HG03354 (cell line): ENCODE results near the gene SPOCK1.

Experiments used
- ATAC-seq: cut with Tn5 transposase; IDR thresholded peaks from one replicate; pipeline ENCODE4 v1.9.1; 2021; ENCODE audit warnings: mild to moderate bottlenecking; ENCODE audit not compliant: unreplicated experiment, poor library complexity, severe bottlenecking

The SPOCK1 gene

DNA sequence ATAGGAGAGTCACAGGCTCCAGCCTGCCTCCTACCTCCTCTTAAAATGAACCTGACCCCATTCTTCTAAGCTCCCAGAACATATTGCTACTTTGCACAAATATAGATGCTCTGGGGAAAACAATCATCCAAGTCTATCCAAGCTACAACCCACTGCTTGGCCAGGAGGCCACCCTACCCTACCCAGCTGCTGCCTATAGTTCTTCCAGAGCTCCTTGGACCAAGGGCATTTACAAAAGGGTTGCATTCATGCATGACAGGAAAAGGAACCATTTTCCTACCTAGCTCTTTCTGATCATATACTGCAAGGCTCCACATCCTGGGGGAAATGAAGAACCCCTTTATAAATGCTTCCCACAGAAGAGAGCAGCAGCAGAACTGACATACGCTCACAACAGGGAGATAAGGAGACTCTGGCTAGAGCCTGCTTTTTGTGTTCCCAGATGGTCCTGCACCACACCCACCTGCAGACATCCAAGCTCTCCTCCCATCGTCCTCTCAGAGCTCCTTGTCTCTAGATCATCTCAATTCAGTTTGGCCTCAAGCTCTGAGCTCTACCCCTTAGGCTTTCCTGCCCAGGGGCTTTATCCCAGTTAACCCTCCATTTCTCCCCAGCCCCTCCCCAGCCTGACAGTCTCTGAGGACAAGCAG, 185.5 kb downstream of the SPOCK1 start:
- ATAC-seq, result no peak

DNA sequence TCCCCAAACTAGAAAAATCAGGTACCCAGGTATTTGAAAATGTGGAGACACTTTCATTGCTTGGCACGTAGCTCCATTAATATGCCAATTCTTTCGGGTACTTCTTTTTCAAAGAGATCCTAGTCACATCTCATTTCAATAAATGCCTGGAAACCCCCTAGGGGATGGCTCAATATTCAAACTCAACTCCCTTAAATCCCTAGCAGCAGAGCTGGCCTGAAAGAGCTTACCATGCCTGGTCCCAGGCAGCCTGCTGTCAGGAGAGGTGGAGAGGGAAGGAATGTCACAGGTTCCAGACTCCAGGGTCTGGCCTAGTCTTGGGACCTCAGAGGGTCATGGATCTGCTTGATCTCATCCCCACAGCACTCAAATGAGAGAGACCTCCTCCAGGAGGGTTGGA, 187.1 kb downstream of the SPOCK1 start:
- no peak for ATAC-seq

GRCh38 chr5:137310051-137310730, 188.9 kb downstream of the SPOCK1 start:
- no peak for ATAC-seq

- no peak for ATAC-seq
Observed at GRCh38 chr5:137309290-137309689, 189.8 kb downstream of the SPOCK1 start.

GRCh38 chr5:137308311-137308710, 190.8 kb downstream of the SPOCK1 start:
- ATAC-seq, result no peak

DNA sequence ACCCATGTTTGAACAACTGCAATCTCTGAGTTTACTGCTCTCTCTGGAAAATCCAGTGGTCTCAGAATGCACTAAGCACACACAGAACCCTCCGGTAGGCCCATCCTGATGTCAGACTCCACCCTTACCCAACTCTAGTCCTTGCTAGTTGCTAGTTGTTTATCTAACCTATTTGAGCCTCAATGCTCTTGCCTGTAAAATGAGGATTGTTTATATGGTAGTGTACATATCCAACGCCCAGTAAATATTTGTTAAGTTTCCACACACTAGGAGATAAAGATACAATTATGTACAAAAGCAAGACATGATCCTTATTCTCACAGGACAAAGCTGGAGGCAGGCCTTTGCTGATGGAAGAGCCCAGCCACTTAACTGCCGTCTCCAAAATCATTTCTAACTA, 192.2 kb downstream of the SPOCK1 start:
- no peak for ATAC-seq

DNA sequence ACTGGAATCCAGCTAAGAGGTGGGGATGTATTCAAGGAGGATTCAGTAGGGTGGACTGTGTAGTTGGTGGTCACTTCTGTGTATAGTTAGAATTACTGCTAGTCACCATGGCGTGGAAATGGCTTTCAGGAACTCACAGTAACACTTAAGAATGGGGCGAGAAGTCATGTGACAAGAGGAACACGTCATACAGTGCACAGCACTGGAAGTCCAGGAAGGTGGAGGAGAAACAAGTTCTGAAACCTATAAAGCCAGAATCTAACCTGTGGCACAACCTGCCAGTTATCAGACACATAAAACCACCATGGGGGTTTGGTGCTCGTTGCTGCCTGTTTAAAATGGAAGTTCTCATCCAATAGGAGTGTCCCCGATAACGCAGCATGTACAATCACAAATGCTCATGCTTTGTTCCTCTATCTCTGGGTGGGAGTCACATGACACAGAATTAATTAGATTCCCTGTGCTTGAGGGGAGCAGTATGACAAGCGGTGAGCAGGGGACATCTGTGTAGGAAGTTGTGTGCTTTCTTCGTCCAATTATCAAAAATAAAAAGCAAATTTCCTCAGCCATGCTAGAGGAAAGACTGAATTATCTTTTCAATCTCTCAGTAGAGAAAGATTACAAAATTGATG, 193.0 kb downstream of the SPOCK1 start:
- no peak for ATAC-seq

DNA sequence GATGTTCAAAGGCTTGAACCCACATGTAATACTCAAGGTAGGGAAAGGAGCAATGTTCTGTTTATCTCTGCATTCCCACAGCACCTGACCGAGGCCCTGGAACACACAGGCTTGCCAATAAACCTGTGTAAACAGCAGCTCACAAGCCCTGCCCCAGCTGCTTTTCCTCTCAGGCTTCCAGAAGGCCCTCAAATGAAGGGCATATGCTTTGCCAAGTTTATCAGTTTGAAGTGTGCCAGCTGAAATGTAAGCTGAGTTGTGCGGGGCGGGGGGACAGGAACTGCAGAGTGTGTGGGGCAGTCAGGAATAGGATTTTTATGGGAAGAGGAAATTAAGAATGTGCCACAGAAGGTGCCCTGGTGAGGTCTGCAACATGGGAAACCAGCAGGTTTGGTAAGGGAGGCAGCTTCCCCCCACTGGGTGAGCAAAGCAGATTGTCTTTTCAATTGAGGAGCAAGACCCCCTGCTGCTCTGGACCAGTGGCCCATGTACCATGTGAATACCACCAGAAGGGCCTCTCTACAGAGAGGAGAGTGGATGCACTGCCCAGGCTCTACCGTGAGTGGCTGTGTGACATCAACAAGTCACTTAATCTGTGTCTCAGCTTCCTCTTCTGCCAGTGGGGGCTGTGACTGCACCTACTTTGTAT, 194.8 kb downstream of the SPOCK1 start:
- no peak for ATAC-seq

DNA sequence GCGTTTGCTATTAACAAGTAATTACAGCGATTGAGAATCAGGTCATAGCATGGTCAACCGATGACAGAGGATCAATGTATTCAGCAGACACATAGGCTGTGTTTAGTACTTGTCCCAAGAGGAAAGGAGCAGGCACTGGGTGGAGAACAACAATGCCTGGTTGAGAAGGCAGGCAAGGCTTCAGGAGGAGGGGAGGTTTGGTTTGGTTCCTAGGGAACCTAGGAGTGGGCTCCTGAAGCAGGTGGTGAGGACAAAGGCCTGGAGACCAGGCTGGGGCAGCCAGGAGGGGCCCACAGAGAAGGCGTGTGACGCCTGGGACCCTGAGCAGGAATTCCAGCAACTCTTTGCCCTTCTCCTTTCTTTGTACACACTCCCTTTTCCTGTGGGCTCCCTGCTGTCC, 195.6 kb downstream of the SPOCK1 start:
- ATAC-seq, result no peak

DNA sequence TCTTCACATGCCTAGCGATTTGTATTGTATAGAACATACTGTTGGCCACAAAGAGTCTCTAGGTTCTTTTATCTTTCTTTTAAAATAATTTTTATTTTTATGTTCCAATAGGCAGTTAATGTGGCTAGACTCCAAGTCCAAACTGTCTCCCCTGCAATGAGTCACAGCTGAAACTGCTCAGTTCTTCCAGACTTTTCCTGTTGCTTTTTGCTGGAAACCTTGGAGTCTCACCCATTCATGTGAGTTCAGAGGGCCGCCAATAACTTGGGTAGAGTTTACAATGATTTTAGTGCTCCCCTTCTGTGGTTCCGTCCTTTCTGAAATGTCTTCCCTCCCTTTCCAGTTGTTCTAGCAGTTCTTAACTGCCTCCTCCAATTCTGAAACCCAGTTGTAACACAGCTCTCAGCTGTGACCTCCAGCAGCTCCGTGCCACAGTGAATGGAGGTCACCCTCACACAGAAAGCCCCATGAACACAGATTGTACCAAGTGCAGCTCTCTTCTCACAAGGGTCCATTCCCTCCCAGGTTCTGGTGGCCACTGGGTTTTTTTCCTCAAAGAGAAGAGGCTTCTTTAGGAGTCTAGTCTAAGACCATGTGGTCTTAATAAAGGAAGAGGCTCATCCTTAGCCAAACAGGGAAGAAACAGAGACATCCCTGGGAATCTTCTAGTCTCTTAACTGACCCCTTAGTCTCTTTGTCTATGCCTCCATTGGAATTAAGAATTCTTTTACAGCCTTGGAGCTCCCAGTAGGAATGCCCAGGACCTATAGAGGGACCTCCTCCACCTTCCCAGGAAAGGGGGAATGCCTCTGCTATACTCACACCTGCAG, 198.5 kb downstream of the SPOCK1 start:
- ATAC-seq, result no peak

GRCh38 chr5:137296213-137296781, 202.8 kb downstream of the SPOCK1 start:
- ATAC-seq, result no peak

DNA sequence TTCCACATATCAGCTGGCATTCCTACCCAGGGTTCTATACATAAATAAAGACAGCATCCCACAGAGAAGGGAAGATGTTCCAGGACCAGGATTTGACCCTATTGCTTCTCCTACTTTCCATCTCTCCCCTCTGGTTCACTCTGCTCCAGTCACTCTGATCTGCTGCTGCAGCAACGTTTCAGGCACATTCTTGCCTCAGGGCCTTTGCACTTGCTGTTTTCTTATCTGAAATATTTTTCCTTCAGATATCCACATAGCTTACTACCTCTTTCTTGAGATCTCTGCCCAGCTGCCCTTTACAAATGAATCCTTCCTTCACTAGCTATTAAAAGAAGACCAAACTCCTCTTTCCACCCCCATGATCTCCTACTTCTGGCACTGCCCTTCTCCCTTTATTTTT, 204.5 kb downstream of the SPOCK1 start:
- ATAC-seq, result no peak

GRCh38 chr5:137292461-137293027, 206.6 kb downstream of the SPOCK1 start:
- ATAC-seq, result no peak

DNA sequence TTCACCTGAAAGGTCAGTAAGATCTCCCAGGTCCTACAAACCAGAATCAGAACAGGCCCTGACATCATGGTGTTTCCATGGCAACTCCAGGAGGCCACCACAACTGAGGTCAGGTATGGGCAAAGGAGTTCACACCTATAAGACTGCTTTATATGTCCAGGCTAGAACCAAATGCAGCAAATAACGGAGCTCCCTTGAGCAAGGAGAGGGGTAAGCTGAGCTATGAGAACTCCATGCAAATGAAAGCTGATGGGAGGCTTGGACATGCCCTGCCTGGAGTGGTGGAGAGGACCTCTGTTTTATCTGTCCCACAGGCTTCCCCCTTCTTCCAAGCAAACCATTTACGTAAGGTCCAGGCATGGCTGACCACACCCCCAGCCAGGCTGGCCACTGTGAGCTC, 207.7 kb downstream of the SPOCK1 start:
- ATAC-seq, result no peak

GRCh38 chr5:137291031-137291430, 208.1 kb downstream of the SPOCK1 start:
- ATAC-seq, result no peak

DNA sequence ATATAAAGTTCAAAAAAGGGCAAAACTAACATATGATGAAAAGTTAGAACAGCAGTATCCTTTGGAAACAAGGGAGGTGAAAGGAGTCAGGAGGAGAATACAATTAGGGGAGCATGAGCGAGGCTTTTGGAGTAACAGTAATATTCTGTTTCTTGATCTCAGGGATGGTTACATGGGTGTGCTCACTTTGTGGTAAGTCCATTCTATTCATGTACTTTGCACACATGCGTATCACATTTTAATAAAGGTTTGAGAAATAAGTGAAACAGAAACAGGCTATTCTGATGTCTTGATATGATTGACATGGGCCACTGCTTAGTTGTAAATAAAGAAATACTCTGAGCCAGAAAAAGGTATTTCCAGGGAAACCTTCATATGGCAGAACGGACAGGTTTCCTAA, 208.8 kb downstream of the SPOCK1 start:
- no peak for ATAC-seq

DNA sequence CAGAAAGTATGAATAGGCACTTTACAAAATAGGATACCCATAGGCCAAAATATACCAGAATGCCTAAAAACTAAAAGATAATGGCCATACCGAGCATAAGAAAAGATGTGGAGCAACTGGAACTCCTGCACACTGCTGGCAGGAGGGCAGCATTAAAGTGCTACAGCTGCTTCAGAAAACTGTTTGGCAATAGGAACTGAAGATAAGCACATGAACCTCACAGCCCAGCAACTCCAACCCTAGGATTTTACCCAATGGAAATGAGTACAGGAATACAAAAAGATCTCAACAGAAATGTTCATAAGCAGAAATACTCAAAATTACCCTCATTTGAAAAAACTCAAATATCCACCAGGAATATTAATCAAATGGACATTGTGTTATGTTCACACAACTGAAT, 209.3 kb downstream of the SPOCK1 start:
- ATAC-seq, result no peak

- no peak for ATAC-seq
Observed at GRCh38 chr5:137287569-137287968, 211.6 kb downstream of the SPOCK1 start.

DNA sequence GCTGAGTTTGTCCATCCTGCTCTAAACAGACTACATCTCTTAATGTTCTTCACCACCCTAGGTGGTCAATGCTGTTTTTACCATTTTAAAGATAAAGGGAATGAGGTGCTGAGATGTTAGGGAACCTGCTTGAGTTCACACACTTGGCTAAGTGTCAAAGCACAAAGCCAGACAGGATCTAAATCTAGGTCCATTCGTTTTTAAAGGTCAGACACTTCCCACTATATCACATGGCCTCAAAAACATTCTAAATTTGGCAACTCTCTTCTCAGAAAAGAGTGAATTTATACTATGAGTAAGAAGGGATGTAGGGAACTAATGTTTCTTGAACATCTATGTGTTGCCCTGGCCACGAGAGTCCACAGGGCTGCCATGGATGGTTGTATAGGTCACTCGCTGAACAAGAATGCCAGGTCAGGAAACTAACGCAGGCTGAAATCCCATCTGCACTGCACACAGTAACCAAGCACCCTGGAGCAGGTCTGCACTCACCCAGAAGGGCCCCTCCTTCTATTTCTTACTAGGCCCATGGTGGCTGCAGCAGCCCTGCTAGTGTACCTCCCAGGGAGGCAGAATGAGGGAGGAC, 213.0 kb downstream of the SPOCK1 start:
- ATAC-seq, result no peak
